GM18499 (cell line): ENCODE measurements around the gene RALGPS1.

Experiments
- ATAC-seq: cut with Tn5 transposase; IDR thresholded peaks from one replicate; pipeline ENCODE4 v1.9.1; 2021; ENCODE audit warnings: moderate number of reproducible peaks; ENCODE audit not compliant: insufficient read depth, unreplicated experiment

Gene RALGPS1

DNA sequence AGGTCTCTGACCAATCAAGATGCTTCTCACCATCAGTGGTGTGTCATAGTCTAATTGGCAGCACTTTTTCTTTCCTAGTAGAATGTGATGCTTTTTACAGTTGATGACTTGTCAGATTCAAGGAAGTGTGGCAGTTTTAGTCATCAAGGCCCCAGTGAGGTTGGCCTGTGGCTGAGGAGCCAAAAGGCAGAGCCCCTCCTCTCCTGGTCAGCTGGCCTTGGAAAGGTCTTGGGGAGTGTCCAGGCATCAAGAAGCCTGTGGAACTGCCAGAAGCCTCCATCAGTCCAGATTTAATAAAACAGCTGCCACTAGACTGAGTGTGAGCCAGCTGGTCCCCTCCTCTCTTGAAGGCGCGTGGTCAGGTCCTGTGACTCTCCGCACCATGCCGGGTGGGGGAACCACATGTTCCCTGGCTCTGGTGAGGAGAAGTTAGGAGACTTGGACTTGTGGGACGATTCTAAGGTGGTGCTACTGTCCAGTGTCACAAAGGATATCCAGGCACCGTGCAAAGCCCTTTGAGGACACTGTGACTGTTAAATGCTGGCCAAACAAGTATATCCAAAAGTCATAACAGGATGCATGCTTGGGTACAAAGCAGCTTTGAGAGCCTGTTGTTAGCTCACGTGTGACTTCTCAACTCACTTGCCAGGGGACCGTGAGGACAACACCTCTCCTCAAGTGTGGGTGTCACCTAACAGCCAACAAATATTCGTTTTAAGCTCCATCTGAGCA is 213.9 kb downstream of the RALGPS1 start:
- ATAC-seq = no peak

DNA sequence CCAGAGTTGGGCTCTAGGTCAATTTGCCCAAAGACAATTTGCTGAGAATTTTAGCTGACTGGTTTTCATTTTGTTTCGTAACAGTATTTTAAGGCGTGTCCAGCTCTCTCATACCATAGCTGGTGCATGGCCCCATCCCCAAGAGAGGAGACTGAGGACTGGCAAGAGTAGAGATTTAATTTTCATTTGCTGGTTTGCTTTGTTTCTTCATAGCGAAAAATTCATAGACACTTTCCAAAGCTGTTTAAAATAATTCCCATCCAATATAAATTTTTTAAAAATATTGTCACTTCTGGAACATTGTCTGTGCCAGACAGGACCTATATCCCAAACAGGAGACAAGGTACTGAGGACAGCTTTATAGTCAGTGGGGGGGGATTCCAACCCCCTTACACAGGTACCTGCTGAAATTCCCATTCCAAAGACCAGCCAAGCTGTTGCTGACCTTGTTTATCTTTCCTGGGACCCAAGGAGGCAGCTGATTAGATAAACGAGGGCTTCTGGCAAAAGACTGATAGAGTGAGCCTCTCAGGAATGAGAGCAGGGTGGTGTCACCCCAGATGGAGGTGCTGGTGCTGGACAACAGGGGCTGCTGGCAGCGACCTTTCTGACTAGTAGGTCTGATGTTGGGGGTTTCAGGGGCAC is 214.6 kb downstream of the RALGPS1 start:
- ATAC-seq = no peak

DNA sequence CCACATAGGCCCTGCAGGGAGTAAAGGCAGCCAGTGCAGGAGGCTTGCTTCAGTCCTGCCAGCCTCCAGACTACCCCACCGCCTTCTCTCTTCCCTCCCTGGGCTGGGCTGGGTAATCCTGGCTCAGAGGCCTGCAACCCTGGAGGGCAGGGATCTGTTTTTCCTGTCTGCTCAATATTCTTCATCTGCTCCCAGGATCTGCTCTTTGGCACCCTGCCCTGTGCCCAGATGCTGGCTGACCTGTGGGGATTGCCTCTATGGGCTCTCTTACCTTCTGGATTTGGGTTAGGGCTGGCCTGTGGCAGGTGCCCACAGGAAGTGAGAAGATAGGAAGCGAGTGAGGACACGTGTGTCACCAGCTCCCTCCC is 215.1 kb downstream of the RALGPS1 start:
- ATAC-seq = no peak

DNA sequence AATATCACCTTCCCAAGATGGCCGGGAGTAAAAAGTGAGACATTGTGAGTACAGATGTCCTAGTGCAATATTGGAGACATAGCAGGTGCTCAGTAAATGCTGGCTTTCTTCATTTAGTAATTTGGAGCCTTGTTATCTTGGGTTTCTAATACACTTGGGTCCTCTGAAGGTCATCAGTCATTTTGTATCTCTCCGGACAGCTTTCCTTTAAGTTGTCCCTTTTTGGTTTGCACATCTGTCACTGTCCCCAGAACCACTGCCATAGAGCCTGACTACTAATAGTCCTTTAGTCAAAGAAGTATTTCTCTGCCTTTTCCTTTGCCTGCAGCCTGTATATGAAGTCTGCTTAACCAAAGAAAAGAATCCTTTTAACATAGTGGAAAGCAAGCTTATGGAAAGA is 215.7 kb downstream of the RALGPS1 start:
- no peak for ATAC-seq

DNA sequence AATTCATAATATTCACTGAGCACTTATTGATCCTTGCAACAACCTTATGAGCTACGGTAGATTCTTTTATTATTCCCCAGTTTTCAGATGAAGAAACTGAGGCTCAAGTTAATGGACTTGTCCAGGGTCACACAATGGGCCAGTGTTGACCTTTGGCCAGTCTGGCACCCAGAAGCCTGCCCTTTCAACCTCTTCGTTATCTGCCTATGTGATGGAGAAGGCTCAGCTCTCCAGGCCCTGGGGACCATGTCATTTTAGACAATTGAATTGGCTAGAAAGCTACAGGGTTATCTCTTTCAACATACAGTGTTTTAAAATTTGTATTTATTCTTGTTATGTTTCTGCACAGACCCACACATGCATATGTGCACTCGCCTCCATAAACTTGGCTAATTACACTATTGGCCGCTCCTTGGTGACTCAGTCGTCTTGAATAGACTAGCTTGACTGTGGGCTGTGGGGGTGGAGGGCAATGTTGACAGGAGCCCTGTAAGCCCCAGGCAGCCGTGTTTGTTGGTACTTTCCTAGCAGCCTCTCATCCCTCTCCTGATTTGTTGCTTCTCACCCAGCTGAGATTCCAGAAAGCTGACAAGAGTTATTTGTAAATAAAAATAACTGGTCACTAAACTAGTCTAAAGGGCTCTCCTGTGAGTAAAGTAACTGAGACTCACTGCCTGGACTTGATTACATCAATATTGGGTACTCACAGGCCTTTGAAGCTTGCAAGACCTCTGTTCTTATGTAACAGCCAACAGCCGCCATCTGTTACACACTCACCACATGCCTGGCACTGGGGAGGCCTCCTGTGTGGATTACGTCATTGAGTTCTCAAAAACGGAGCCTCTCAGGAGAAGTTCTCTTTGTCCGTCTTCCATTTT is 216.3 kb downstream of the RALGPS1 start:
- ATAC-seq = no peak

DNA sequence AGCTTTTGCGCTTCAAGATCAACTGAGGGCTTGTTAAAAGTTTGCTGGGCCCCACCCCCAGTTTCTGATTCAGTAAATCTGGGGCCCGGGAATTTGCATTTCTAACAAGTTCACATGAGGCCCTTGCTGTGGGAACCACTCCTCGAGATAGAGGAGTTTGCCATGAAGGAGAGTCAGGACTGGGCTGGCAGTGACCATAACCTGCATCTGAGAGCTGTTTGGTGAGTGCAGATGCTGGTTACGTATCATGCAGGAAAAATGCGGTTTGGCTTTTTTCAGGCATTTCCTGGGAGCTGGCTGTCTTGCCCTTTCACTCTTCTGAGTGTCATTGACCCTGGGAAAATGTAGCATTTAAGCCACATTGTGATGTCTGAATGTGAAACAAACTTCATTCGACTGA is 217.3 kb downstream of the RALGPS1 start:
- no peak for ATAC-seq

DNA sequence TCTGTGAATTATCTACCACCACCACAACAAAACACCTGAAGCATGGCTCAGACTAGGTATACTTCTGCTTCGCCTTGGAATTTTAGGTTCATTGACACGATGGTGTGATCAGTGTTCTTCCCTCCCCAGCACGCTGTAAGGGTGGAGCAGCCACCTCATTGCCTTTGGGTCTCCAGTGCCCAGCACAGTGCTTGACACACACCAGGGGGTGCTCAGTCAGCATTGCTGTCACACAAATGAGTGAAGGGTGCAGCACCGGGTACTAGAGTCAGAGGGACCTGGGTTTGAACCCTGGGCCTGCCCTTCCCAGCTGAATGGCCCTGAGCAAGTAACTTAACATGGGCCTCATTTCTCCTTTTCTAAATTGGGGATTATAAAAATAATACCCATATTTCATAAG is 217.8 kb downstream of the RALGPS1 start:
- no peak for ATAC-seq

DNA sequence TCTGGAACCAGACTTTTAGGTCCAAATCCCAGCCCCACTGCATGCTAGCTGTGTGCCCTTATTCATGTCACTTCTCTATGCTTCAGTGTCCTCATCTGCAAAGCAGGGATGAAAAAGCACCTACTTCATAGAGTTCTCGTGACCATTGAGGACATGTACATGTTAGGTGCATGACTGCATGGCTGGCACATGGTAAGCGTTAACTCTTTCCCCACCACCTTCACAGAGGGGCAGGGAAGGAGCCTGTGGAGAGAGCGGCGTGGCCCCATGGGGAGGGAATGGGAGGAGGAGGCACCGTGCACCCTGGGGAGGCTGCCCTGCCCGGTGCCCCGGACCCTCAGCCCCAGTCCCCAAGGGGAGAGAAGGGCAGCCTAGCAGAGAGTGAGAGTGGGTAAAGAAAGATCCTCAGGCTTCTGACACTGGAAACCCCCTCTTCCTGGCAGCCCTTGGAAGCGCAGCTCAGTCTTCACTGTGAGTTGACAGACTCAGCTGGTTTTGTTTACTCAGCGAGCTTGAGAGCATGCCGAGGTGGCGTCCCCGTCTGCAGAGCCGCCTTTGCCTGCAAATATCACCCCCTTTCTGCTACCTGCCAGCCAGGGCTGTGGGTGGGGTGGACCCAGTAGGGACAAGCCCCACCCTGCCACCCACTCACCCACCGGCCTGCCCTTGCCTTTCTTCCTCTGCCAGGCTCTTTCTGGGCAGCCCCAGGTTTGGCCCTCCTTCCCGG is 218.5 kb downstream of the RALGPS1 start:
- no peak for ATAC-seq

DNA sequence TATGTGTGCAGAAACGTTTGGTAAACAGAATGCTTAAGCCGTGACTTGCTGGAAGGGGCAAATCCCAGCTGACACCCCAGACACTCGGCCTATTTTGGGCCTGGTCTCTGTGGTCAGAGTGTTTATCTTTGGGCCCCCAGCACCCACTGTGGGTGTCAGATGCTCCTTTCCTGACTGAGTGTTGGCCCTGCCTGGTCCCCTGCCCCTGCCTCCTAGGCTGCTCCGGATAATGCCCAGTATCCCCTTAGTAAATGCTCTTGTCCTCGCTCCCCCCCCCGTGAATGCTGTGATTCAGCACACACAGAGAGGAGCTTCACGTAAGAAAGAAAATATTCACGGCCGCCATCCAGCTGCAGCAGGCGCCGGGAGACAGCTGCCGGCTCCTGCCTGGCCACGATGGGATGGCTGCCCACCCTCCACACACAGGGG is 219.2 kb downstream of the RALGPS1 start:
- no peak for ATAC-seq

DNA sequence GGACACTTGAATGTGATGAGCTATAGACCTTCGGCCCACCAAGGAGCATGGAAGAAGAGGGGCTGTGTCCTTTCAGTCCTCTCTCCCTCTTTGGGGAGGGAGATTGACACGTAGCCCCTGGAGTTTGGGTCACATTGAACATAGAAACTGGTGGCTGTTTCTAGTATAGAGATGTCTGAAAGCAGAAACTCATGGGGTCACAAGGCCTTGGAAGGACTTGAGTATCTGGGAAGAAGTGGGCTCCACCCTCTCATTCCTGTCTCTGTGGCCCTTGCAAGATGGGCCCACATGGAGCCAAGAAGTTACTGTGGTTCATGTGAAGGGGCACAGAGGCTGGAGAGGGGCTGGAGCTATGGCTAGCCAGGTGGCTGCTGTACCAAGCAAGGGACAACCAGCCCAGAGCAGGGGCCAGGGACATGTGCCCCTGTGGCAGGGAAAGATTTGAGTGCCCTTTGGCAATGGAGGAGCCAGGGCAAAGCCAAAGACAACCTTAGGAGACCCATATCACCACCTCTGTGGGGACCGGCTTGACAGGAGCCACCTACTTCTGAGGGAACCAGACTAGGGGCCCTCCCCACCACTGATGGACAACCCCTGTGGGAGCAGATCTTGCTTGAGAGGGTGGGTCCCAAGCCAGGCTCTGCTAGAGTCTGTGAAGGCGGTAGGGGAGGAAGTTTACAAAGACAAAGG is 220.6 kb downstream of the RALGPS1 start:
- no peak for ATAC-seq

DNA sequence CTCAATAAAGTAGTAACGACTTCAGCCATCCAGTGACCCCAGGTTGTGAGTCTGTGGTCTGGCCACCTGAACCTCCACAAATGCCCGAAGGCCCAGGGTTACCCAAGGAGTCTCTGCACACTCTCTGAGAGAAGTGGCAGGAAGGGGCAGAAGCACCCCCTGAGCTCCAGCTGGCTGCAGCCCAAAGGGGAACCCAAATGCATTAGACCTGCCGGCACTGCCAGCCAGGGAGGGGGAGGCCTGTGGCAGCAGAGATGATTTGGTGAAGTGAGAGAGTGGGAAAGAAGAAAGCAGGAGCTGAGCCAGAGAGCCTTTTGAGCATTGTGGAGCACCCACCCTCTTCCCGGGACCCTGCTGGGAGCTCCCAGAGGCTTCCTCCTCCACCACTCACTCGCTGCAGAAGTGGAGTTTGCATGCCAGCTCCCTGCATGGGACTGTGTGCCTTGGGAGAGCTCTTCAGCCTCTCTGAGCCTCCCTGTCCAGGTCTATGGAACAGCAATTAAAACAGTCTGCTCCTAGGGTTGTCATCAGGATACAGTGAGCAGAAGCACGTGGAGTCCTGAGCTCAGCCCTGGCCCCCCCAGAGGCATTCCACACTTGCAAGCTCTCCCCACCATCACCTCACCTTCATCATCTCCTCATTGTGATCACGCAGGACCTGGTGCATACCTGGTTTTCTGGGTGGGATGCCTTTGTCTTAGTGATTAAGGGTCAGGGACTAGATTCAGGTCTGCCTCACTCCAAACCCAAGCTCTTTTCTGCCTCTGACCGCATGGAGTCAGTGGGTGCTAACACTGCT is 221.7 kb downstream of the RALGPS1 start:
- no peak for ATAC-seq

DNA sequence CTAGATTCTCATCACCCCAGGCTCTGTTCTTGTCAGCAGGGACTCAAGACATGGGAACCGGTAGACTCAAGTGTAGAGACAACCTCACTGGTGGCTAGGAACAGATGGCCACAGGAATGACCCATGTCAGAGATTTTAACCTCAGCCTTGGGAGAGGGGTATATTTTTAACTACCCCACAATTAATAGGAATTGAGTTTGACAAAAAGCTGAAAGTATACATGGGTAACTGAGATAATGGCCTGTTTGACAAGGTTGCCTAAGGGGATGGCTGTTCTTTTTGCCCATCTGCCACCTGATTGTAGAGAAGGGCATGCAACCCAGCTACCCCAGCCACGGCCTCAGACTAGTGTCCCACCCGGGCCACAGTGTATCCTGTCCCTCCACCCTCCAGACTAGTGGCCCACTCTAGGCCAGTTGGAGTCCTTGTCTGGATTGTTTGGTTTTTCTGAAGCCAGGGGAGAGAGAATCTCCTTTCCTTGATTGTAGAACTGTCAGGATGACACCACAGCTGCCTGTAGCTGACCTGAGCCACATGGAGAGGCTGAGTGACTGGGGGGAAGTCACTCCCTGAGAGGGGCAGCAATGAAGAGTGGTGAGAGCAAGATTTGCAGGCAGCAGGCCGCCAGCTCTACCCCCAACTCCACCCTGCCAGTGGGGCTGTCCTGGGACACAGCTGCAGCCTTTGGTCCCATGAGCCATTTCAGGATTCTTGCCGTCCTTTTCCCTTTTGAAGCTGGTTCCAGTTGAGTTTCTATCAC is 222.5 kb downstream of the RALGPS1 start:
- ATAC-seq = no peak

DNA sequence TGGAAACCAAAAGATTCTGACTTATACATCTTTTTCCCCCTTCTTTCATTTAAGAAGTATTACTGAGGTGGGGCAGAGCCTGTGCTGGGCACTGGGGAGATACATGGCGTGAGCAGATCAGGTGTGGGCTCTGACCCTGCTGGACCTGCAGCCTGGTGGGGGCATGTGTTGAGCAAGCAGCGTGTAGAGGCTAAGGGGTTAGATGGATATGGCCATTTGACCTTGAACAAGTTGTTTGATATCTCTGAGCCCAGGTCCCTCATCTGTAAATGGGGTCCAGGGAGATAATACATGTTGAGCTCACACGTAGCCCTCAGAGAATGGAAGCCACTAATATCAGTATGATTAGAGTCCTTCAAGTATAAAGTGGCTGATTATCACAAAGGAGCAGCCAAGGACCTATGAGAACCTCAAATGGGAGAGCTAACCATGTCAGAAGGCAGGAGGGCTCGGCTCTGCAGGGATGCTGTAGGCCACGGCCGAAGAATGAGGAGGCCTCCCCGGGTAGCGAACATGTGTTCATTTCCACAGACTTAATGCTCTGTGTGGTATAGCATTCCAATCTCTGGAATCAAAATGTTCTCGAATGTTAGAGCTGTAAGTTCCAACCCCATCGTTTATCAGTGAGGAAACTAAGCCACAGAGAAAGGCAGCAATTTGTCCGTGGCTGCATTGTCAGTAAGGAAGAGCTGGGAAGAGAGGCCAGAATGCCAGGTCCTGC is 223.2 kb downstream of the RALGPS1 start:
- no peak for ATAC-seq

DNA sequence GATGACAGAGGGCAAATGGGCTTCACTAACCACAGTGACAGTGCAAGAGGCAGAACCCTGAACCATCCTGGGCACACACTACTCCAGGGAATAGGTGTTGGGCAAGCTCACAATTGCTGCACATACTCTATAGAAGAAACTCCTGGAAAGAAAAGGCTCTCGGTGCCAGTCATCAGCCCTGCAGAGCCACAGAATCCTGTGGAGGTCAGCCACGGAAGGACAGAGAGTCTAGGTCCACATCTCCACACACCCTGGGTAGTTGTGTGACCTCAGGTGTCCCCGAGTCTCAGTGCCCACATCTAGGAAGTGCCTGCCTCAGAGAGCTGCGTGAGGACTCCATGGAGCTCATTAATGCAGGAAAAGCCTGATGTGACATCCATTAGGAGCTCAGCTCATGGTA is 223.9 kb downstream of the RALGPS1 start:
- no peak for ATAC-seq

DNA sequence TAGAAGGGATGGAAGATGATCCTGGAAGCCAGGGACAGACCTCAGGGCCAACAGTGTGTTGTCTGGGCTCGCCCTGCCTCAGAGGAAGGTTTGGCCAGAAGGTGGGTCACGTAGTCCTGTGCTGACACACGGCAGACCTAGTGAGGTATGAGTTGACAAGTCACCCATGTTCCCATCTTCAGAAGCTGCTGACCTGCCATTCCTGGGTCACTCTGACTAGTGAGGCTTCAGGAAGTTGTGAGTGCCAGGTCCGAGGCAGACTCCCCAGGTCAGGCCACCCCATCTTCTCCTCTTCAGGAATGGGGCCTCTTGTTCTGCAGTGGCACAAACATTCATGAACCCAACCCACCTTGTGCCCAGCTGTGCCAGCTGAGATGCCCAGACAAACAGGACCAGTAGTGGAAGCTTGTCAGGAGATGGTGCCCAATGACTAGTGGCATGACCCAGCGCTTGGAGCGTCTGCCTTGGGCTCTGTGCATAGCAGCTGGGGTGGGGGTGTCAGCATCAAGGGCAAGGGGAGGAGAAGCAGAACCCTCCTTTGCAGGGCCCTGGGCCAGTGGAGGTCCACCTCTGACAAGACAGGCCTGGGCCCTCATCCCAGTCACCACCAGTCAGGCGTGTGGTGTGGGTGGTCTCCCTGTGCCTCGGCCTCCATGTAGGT is 224.6 kb downstream of the RALGPS1 start:
- no peak for ATAC-seq

DNA sequence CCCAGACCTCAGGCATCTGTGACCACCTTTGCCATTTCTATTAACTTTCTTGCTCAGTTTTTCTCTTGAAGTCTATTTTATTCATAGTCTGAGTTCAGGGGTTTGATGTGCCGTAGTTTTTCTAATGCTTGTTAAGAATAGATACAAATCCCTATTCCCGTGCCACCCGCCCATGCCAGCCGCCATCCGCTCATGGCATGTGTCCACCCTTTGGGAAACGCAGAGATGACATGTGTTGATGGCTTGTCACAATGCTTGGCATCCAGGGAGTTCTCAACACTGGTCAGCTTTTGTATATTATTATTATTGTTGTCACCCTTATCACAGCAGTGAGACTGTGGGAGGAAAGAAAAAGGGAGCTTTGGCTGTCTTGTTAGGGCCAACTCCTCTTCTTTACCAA is 225.2 kb downstream of the RALGPS1 start:
- ATAC-seq = no peak

DNA sequence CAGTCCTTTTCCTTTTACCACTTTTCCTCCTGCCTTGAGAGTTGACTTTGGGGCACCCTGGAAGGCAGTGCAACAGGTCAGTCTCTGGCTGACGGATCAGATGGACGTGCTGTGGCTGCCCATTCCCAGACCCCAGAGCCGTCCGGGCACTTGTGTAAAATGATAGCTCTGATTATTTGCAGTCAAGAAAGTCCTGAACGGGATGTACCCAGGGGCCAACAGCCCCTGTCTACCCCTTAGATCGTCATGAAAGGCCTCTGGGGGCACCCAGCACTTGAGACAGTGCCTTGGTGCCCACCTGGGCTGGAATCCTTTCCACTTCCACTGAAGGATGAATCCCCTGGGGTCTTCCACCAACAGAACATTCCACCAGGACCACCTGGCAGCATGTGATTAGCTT is 225.6 kb downstream of the RALGPS1 start:
- no peak for ATAC-seq
